HG03135 (cell line): ENCODE results near the gene CREG2.
A peak's percentile ranks its signal among the peaks of the same experiment; 100 is the strongest.
"Not testable (repeated sequence)": the region's sequence is repeated elsewhere in the genome, so short reads cannot be mapped to it uniquely, and the experiment has no call there.

Experiments used
- ATAC-seq: cut with Tn5 transposase; IDR thresholded peaks from one replicate; pipeline ENCODE4 v1.9.1; 2021; ENCODE audit warnings: mild to moderate bottlenecking, moderate library complexity; ENCODE audit not compliant: unreplicated experiment

Gene CREG2

DNA sequence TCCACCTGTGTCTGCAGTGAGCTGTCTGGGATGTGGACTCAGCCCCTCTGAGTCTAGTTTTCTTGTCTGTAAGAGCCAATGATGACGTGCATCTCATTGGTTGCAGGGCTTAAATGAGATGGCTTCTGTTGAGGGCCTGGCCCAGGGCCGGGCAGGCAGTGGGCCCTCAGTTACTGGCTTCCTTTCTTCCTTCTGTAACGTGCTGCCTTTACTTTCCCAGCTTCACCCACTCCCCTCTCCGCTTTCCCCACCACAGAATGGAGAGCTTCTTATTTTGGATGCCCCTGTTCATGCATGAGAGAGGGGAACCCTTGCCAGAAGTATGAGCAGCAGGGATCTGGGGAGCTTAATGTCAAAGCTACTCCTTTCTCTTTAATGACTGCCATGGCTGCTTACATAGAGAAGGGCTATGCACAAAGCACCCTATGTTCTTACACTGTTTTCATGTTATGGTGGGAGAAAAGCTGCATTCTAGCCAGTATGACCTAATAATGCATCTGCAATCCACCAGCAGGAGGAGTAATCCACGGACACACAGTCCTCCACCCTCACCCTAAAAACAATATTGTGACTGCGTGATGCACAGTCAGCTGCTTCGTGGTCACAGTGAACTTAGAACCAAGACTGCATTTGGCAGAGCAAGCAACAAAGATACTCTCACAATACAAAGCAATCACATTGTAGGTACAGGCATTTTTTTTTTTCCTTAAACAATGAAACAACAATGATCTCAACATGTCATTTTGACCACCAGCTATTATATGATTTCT lies 37.2 kb downstream of the CREG2 start:
- ATAC-seq: no peak

DNA sequence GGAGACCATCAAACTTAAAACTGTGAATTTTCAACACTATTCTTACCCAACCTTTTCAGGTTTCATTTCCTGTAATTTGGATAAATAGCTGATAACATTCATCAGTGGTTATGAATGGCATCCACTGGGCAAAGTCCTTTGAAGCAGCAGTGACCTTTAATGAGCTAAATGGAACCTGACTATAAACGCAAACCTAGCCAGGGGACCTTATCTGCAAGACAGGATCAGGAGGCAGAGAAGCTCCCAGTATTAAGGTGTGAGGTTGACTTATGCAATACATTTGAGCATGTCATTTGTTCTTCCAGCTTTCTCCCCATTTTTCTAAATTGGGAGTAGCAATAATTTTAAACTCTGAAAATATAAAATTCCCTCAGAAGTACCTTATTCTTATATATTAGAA lies 38.4 kb downstream of the CREG2 start:
- no peak for ATAC-seq

DNA sequence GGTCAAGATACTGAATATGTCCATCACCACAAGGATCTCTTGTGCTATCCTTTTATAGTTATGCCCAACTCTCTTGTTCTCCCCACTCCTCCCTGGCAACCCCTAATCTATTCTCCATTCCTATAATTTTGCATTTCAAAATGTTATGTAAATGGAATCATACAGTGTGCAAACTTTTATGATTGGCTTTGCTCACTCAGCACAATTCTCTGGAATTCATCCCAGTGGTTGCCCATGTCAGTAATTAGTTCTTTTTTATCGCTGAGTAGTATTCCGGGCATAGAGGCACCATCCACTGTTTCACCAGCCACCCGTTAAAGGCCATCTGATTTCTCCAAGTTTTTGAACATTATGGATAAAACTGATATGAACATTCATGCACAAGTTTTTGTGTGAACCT lies 40.4 kb downstream of the CREG2 start:
- no peak for ATAC-seq

DNA sequence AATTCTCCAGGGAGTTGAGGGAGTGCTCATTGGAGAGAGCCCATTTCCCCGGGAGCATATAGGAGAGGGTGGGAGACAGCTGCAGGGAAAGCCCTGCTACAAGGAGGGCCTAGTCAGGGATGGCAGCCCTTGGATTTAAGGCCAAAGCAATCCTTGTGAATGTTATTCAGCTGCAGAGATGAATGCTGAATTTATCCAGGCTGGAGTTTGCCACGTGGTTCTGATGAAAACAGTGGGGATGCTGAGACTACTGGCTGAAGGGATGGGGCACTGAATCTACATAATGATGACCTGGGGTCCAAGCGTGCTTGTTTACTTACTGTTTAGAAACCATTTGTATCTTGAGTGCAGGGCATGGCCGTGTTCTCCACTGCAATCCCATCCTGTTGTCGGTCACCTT lies 43.2 kb downstream of the CREG2 start:
- no peak for ATAC-seq

DNA sequence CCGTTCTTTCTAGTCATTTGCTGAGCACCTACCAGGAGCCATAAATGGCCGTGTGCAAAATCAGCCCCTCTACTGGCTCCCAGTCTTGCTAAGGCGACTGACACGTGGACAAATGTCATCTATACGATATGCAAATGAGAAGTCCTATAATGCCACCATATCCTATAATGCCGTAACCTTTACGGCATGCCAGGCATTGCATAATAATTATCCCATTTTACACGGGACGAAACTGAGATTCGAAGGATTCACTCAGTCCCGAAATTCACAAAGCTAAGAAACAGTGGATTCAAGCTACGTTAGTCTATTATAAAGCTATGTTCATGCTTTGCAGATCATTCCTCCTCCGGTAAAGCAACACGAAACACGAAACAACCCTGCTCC lies 44.7 kb downstream of the CREG2 start:
- no peak for ATAC-seq

DNA sequence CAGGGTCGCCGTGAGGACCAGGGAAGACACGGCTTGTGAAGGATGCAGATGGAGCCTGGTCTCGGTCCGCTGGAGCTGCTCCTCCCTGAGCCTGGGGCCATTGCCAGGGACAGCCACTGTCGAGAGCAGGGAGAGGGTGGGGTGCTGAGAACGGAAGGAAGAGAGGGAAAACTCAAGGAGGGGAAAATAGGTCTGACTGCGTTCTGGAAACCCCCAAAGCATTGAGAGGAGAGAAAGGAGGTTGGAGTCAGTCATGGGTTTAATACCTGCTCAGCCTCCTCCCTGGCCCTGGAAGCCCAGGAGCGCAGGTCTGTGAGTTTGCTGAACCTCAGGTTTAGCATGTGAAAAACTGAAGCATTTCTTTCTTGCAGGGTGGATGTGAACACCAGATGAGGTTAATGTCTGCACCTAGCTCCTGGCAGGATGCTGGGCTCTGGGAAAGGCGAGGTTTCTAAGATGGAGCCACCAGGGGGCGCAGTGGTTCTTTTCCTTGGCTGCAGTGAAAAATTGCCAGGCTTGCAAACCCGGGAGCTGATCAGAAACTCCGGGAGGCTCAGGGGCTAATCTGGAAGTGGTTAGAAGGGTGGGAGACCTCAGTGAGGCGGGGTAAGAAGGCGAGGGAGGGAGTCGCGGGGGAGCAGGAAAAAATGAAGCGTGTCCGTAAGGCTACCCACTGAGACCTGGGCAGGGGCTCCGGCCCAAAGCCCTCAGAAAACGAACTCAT lies 45.2 kb downstream of the CREG2 start:
- no peak for ATAC-seq

- ATAC-seq: no peak
These were observed 45.9 kb downstream of the CREG2 start for GRCh38 chr2:101341421-101341820.

DNA sequence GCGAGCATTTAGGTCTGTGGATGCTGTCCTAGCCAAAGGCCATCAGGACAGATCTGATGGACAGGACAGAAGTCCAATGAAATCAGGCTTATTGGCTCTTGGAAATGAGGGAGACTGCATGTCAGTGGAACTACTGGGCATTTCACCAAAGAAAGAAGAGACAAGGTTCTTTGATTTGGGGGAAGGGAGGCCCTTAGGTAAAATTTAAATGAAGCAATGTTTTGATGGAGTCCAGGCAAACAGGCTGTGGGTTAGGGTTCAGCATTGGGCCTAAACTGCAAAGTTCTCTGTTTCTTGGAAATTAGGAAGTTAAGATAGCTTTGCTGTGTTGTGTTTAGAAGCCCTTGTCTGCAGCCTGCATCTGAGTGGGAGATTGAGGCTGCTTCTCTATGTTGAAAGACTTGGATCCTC lies 47.2 kb downstream of the CREG2 start:
- ATAC-seq: no peak

DNA sequence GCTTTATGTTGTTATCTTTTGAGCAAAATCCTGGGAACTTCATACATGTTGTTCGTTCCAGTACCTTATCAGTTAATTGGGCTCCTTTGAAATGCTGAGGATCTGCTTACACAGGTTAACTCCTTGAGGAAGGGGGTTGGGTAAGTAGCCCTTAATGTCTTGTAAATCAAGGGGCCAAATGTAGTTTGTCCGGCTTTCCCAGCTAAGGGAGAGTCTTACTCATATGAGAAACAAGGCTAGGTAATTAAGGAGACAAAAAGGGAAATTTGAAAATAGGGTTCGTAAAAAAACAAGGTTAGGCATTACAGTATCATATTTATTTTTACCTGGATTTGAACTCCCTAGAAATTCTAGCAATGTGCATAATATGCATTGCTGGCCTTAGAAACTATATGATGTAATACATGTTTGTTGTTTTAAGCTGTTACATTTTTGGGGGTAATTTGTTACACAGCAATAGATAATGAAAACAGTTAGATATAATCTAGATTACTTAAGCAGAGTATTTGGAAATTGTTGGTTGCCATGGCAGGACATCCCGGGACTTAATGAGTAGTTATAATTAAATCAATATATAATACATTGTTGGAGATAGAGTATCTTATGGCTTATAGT lies 47.9 kb downstream of the CREG2 start:
- no peak for ATAC-seq

- ATAC-seq: no peak
These were observed 49.4 kb downstream of the CREG2 start for GRCh38 chr2:101337877-101338276.

DNA sequence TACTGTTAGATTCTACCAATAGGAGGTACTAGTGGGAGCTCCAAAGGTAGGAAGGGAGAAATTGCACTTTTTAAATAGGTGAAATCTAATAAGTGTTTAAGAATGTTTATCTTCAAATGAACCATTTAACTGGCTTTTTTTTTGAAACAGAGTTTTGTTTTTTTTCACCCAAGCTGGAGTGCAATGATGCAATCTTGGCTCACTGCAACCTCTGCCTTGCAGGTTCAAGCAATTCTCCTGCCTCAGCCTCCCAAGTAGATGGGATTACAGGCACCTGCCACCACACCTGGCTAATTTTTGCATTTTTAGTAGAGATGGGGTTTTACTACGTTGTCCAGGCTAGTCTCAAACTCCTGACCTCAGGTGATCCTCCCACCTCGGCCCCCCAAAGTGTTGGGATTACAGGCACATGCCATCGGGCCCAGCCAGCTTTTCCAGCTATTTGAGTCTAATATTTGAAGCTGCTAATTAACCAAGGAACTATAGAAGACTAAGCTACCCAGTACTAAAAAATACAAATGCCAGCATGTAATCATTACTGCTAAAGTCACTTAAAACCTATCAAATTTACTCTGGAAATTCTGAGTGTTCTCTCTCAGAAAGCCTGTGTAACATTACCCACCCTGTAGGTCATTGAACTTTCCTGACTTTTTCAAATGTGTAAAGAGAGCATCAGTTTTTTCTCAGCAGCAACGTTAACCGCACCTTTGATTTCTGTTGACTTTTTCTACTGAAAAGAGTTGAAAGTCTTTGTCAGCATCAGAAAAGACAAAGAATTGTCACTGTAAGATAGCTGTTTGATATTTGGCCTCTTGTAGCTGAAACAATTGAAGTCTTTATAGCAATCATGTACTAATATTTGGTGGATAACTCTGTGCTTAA lies 54.2 kb downstream of the CREG2 start:
- ATAC-seq: no peak

DNA sequence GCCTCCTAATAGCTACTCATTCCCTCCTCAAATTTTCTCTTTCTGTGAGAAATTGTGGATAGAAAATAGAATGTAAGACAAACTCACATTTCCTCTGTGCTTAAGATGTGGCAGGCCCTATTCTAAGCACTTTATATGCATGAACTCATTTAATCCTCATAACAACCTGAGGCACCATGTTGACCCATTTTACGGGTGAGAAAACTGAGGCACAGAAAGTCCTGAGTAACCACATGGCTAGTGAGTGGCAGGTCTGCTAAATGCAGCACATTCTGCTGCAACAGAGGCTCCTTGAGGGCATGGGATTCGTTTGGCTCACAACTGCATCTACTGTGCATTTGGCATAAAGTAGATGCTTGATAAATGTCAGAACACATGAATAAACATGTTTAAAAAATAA lies 56.1 kb downstream of the CREG2 start:
- no peak for ATAC-seq

- ATAC-seq: no peak
These were observed 56.9 kb downstream of the CREG2 start for GRCh38 chr2:101330253-101330933.

- no peak for ATAC-seq
These were observed 58.3 kb downstream of the CREG2 start for GRCh38 chr2:101329026-101329425.

DNA sequence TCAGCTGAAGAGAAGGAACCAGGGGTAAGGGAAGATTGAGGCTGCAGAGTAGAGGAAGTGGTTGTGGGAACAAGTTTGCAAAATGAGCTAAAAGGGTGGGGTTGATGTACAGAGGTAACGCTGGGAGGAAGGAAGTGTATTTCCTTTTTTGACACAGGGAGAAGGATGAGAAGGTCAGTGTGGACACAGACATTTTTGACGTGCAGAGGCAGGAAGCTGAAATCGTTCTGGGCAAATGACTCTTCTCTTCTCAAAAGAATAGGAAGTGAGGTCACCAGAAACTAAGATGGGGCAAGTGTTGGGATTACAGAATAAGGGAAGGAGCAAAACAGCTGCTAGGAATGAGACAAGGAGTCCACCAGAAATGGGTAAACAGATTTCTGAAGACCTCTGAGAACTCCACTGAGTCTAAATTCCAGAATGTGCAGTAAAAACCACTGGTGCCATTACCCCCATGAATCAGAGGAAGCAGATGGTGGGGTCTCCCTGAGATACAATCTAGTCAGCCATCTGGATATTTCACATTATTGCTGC lies 58.8 kb downstream of the CREG2 start:
- peak; percentile 34 for ATAC-seq

DNA sequence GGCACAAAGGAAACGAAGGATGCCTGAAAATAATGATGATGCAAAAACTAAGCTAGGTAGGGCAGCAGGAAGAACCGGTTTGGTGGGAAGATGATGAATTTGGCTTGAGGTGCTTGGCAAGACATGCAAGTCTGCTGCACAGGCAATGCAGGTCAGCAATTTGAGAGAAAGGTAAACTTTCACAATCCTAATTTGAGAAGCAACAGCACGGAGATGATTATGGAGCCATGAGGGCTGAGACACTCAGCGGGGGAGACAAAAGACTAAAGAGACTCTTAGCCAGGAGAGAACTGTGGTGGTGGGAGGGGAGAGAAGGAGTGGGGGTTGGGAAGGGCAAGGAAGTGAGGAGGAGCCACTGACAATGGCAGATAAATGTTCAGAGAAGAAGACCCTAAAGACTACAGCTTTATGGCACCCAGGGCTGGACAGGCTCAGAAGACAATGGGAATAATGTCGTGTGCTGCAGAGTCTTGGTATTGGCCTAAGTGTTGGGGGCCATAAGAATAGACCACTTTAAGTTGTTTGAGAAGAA lies 59.4 kb downstream of the CREG2 start:
- ATAC-seq: no peak

DNA sequence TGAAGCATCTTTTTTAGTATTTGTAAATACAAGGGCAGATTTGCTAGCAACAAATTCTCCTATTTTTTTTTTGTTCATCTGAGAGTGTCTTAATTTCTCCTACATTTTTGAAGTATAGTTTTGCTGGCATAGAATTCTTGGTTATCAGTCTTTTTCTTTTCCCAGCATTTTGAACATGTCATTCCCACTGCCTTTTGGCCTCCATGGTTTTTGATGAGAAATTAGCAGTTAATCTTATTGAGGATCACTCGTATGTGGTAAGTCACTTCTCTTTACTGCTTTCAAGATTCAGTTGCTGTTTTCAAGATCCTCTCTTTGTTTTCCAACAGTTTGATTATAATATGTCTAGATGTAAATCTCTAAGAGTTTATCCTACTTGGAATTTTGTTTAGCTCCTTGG lies 61.9 kb downstream of the CREG2 start:
- no peak for ATAC-seq

GRCh38 chr2:101316568-101316967 lies 70.7 kb downstream of the CREG2 start:
- ATAC-seq: not testable (repeated sequence)

DNA sequence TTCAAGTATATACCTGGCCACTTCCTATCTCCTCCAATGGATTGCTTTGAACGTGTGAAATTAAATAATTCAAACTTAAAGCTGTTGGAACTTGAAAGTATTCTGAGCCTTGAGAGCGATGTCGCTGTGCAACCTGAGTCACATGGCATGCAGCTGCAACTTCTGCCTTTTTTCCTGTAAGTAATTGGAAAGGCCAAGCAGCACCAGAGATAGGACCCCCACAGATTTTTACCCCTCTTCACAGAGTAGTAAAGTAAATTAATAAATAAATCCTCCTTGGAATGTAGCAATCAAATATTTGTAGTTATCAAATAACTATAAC lies 75.6 kb downstream of the CREG2 start:
- no peak for ATAC-seq
